ENCODE data around the gene DNAJA4. TPM values are rescaled to one million over a fixed set of nuclear protein-coding genes. Genes with fewer than 3 reads are reported as not detected.

DNAJA4 gene
- total and polyA plus RNA-seq, 9 of the 15 experiments (the other 6 are each of a cell fraction or from before 2014, with no cell fraction given) = 0.11 to 1.0 (median 0.16) TPM; not detected in 4

DNA sequence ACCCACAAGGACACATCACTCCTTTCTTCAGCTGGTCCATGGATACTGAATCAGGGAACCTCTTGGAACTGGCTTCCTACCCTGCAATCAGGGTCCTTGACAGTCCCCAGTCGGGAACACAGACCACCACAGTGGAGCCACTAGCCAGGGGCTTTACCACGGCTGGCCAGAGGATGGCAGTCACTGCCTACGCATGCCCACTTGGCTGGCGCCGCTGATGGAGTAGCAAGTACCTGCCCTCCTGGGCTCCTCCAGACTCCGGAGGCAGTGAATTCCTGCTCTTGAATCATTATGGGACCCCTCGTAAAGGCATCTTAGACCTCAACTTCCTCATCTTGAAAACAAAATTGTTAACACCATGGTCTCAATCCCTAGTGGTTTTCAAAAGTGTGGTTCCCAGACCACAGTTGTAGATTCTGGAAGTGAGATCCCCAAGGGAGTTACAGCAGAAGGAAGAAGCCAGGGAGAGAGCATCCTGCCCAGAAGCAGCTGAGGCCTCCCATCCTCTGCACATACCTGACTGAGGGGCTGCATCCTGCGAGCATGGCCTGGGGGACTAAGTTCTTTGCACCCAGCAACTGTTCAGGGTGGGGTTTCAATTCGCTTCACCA lies 44.2 kb downstream of the DNAJA4 start (continued):
- TF ChIP-seq ZNF644 (tag; IDR thresholded peaks at IDR 0.05; ENCODE audit: low read depth) (no peak), SIN3B (IDR thresholded peaks at IDR 0.05; ENCODE audit: low read depth) (no peak), RBFOX2 (IDR thresholded peaks at IDR 0.05; ENCODE audit: low read depth, low read length) (no peak), CEBPG (CRISPR knock-in tag; IDR thresholded peaks at IDR 0.05) (no peak), CEBPG (tag; conservative IDR thresholded peaks at IDR 0.05 in 1 of 2, IDR thresholded peaks at IDR 0.05 in 1 of 2) (no peak)

GRCh38 chr15:78311292-78311691 lies 46.9 kb downstream of the DNAJA4 start:
- DNase-seq (ENCODE audit: extremely low read depth in 1 of 4, low spot score in 3 of 4) (no peak), ATAC-seq (no peak), FAIRE-seq (no peak)
- Histone ChIP-seq H3K27ac (ENCODE audit: extremely low read depth, low read depth, low read length) (no peak overlapping the region), H3K27me3 (ENCODE audit: control insufficient read depth in 2 of 2, insufficient read depth in 2 of 2, low read length in 2 of 2) (no peaks in the 10 kb centered on the region), H3K4me2 (ENCODE audit: insufficient read depth, low read length) (no peak overlapping the region), H2AFZ (ENCODE audit: low read depth, low read length) (no peak overlapping the region), H3K36me3 (ENCODE audit: control insufficient read depth, insufficient read depth, low read length) (no peaks in the 10 kb centered on the region), H3K4me1 (replicated peaks in 1 of 2; ENCODE audit: control insufficient read depth in 2 of 2, insufficient read depth in 2 of 2, low read length in 2 of 2) (peaks cover 18 to 22% of the 10 kb centered on the region in 2 experiments; a peak in 4 of 5 replicates), H4K20me1 (replicated peaks; ENCODE audit: control insufficient read depth, insufficient read depth, low read length) (no peaks in the 10 kb centered on the region), H3K79me2 (ENCODE audit: control insufficient read depth, insufficient read depth, low read length) (no peaks in the 10 kb centered on the region), H3K9me1 (ENCODE audit: control insufficient read depth, insufficient read depth, low read length) (peaks cover under 1% of the 10 kb centered on the region), H3K4me3 (no peak overlapping the region), H3K9ac (ENCODE audit: insufficient read depth in 1 of 2, low read depth in 2 of 2, low read length in 2 of 2) (no peak overlapping the region), H3K9me3 (replicated peaks; ENCODE audit: control insufficient read depth, insufficient read depth, low read depth, low read length) (no peaks in the 10 kb centered on the region)
- ChIA-PET POLR2A (interaction anchor here (0.6 to 2.3 kb wide), 6 partner anchors 8 to 111 kb away, joined by 3 to 12 read pairs (median 4); partner anchors contain the start of gene SKIC8), CTCF (ENCODE audit: low intra/inter-chr PET ratio) (no interaction called here)
- 27% methylated on average over 3 of the region's 3 CpGs for WGBS (ENCODE audit: insufficient coverage, low coverage, missing lambda C conversion rate)
- no TSS peak for BruUV-seq (replicated peaks)
- intact Hi-C loops (cut with micrococcal nuclease) (no loop called here), in situ Hi-C loops (cut with MboI) (loop anchor here (5.0 to 10.0 kb wide), 3 partner anchors 106 to 404 kb away; no protein-coding TSS in a partner anchor)
- TF ChIP-seq, protein P1, sequence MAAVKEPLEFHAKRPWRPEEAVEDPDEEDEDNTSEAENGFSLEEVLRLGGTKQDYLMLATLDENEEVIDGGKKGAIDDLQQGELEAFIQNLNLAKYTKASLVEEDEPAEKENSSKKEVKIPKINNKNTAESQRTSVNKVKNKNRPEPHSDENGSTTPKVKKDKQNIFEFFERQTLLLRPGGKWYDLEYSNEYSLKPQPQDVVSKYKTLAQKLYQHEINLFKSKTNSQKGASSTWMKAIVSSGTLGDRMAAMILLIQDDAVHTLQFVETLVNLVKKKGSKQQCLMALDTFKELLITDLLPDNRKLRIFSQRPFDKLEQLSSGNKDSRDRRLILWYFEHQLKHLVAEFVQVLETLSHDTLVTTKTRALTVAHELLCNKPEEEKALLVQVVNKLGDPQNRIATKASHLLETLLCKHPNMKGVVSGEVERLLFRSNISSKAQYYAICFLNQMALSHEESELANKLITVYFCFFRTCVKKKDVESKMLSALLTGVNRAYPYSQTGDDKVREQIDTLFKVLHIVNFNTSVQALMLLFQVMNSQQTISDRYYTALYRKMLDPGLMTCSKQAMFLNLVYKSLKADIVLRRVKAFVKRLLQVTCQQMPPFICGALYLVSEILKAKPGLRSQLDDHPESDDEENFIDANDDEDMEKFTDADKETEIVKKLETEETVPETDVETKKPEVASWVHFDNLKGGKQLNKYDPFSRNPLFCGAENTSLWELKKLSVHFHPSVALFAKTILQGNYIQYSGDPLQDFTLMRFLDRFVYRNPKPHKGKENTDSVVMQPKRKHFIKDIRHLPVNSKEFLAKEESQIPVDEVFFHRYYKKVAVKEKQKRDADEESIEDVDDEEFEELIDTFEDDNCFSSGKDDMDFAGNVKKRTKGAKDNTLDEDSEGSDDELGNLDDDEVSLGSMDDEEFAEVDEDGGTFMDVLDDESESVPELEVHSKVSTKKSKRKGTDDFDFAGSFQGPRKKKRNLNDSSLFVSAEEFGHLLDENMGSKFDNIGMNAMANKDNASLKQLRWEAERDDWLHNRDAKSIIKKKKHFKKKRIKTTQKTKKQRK (IDR thresholded peaks at IDR 0.05; ENCODE audit: borderline replicate concordance, low read depth, low read length) = no peak
- TF ChIP-seq RREB1 (CRISPR knock-in tag; IDR thresholded peaks at IDR 0.05) = no peak
- no peak for TF ChIP-seq MCM5 (IDR thresholded peaks at IDR 0.05; ENCODE audit: low read depth)
- TF ChIP-seq, protein P2, sequence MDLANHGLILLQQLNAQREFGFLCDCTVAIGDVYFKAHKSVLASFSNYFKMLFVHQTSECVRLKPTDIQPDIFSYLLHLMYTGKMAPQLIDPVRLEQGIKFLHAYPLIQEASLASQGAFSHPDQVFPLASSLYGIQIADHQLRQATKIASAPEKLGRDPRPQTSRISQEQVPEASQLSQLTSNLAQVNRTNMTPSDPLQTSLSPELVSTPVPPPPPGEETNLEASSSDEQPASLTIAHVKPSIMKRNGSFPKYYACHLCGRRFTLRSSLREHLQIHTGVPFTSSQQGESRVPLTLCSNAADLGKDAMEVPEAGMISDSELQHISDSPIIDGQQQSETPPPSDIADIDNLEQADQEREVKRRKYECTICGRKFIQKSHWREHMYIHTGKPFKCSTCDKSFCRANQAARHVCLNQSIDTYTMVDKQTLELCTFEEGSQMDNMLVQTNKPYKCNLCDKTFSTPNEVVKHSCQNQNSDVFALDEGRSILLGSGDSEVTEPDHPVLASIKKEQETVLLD (IDR thresholded peaks at IDR 0.05) = no peak
- TF ChIP-seq ZNF431 (CRISPR knock-in tag; IDR thresholded peaks at IDR 0.05) = no peak

Data from K562 (cell line).